ENCODE data around the gene MOGAT1. TPM values are rescaled to one million over a fixed set of nuclear protein-coding genes. Genes with fewer than 3 reads are reported as not detected.
A peak's percentile ranks its signal among the peaks of the same experiment; 100 is the strongest.

Gene MOGAT1
- total and polyA plus RNA-seq, 2 of the 4 experiments (the other 2 are of a cell fraction), result not detected

DNA sequence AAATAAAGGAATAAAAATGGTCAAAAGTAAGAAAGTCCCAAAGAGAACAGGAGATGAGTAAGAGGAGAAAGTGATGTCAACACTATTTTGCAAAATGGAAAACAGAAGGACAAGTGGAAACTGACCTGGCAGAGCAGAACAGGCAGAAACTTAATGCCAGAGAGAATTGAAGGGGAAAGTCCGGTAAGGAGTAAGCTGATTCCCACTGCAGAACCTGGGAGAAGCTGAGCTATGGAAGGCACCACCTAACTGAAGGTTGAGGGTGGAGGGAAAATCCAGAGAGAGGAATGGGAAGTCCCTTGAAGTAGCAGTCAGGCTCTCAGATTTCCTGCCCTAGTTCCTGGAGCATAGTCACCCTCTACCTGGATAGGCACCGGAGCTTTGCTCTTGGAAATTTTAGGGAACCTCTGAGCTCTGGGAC lies 59.8 kb downstream of the MOGAT1 start:
- peaks cover 3% of the 10 kb centered on the region; the same call in 1 of the 2 replicates for H3K9me1 ChIP-seq (ENCODE audit: insufficient read depth, low read length)
- ChIA-PET POLR2A (ENCODE audit: unreplicated experiment) (no interaction called here), CTCF (interaction anchor here (0.8 to 1.2 kb wide), 2 partner anchors 111 to 131 kb away, joined by 3 read pairs; no protein-coding TSS in a partner anchor)
- no peak overlapping the region for H3K23ac ChIP-seq (ENCODE audit: low read depth, low read length)
- no peaks in the 10 kb centered on the region for H4K20me1 ChIP-seq (ENCODE audit: insufficient read depth, low read length)
- H3K27me3 ChIP-seq (ENCODE audit: control insufficient read depth, insufficient read depth, low read length), result no peaks in the 10 kb centered on the region
- H3K4ac ChIP-seq (ENCODE audit: low read depth, low read length), result no peak overlapping the region
- intact Hi-C loops (cut with micrococcal nuclease), result no loop called here
- no peak overlapping the region for H3K9ac ChIP-seq (ENCODE audit: low read depth, low read length)
- DNase-seq, result peak; percentile 56
- WGBS, 2 experiments (ENCODE audit: extremely low coverage in 2 of 2, insufficient read length in 1 of 2), result 71% methylated on average over 1 of the region's 2 CpGs; no CpG with 5 or more reads in 1 of the 2 experiments
- no peak for TF ChIP-seq FOS (IDR thresholded peaks at IDR 0.05; ENCODE audit: low read depth, low read length)
- TF ChIP-seq, protein P1, sequence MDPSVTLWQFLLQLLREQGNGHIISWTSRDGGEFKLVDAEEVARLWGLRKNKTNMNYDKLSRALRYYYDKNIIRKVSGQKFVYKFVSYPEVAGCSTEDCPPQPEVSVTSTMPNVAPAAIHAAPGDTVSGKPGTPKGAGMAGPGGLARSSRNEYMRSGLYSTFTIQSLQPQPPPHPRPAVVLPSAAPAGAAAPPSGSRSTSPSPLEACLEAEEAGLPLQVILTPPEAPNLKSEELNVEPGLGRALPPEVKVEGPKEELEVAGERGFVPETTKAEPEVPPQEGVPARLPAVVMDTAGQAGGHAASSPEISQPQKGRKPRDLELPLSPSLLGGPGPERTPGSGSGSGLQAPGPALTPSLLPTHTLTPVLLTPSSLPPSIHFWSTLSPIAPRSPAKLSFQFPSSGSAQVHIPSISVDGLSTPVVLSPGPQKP (IDR thresholded peaks at IDR 0.05; ENCODE audit: borderline replicate concordance, low read depth, low read length), result no peak
- H2AK9ac ChIP-seq (replicated peaks; ENCODE audit: low read depth, low read length, poor library complexity), result peak overlapping the region; percentile 1
- no peak overlapping the region for H3K4me2 ChIP-seq (ENCODE audit: low read depth, low read length)
- no peak overlapping the region for H3K14ac ChIP-seq (replicated peaks; ENCODE audit: low read depth, low read length)
- H3K27ac ChIP-seq (ENCODE audit: insufficient read depth, low read length), result no peak overlapping the region
- H2BK20ac ChIP-seq (ENCODE audit: low read depth, low read length), result no peak overlapping the region
- H2BK120ac ChIP-seq (ENCODE audit: low read depth, low read length), result no peak overlapping the region
- dilution Hi-C loops (cut with HindIII; ENCODE audit: low sequenced_read_pairs, unreplicated experiment), result no loop called here
- no peak overlapping the region; the same call in 1 of the 2 replicates for H4K5ac ChIP-seq (ENCODE audit: low read depth, low read length)
- peak overlapping the region; percentile 1; the same call in 1 of the 2 replicates for H3K18ac ChIP-seq (ENCODE audit: low read depth, low read length)
- H2BK15ac ChIP-seq (ENCODE audit: low read depth, low read length), result no peak overlapping the region
- no peak overlapping the region for H4K8ac ChIP-seq (ENCODE audit: low read depth in 2 of 2, low read length in 2 of 2)
- H3K4me1 ChIP-seq (ENCODE audit: control insufficient read depth, insufficient read depth, low read length), result peaks cover 17% of the 10 kb centered on the region
- H3K79me1 ChIP-seq (ENCODE audit: low read depth in 1 of 2, low read length in 2 of 2), result no peaks in the 10 kb centered on the region
- no TSS peak for BruUV-seq (replicated peaks)
- in situ Hi-C loops (cut with MboI; ENCODE audit: low sequenced_read_pairs), result no loop called here
- no peak overlapping the region for H2AK5ac ChIP-seq (ENCODE audit: low read depth, low read length)
- peak; percentile 34 for ATAC-seq (ENCODE audit: low read depth)
- H2AFZ ChIP-seq (replicated peaks; ENCODE audit: low read length, poor library complexity), result no peak overlapping the region
- H3K56ac ChIP-seq (ENCODE audit: extremely low read depth, insufficient read depth, low read length), result no peak overlapping the region
- H3K36me3 ChIP-seq (ENCODE audit: control insufficient read depth, insufficient read depth, low read length), result no peaks in the 10 kb centered on the region
- H3K9me3 ChIP-seq (ENCODE audit: control insufficient read depth, insufficient read depth, low read length), result no peaks in the 10 kb centered on the region
- H2BK5ac ChIP-seq (ENCODE audit: low read depth, low read length, poor library complexity, severe bottlenecking), result no peak overlapping the region
- no peak overlapping the region for H4K91ac ChIP-seq (ENCODE audit: insufficient read depth, low read depth, low read length)
- no peak overlapping the region for H3K4me3 ChIP-seq (ENCODE audit: insufficient read depth, low read depth, low read length)
